ENCODE measurements around the gene PLXDC2. TPM values are rescaled to one million over a fixed set of nuclear protein-coding genes. Genes with fewer than 3 reads are reported as not detected.

PLXDC2 gene
- total RNA-seq, 1 experiment from 2014 or later, result 0.20 TPM

DNA sequence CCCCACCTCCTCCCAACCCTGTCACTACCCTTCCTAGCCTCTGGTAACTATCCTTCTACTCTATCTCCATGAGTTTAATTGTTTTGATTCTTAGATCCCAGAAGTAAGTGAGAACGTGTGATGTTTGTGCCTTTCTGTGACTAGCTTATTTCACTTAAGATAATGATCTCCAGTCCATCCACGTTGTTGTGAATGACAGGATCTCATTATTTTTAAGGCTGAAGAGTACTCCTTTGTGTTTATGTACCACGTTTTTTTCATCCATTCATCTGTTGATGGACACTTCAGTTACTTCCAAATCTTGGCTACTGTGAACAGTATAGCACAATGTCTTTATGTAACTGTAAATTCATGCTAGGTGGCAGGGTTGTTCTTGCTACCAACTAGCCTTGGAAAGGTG is 461.6 kb downstream of the PLXDC2 start:
- Histone ChIP-seq H3K9me3 (ENCODE audit: control insufficient read depth in 1 of 2, insufficient read depth in 1 of 2, low read depth in 1 of 2, low read length in 2 of 2) (peaks cover 0 to 5% of the 10 kb centered on the region in 2 experiments; a peak in 1 of 4 replicates), H3K4me1 (ENCODE audit: control insufficient read depth in 1 of 2, insufficient read depth in 2 of 2, low read length in 2 of 2) (no peaks in the 10 kb centered on the region), H3K4me2 (ENCODE audit: low read length) (no peak overlapping the region), H3K9ac (ENCODE audit: low read length) (no peak overlapping the region), H3K9me2 (ENCODE audit: insufficient read depth) (no peaks in the 10 kb centered on the region), H3K4me3 (replicated peaks in 1 of 2; ENCODE audit: low read depth in 1 of 2, low read length in 2 of 2) (no peak overlapping the region), H3K36me3 (ENCODE audit: control insufficient read depth in 1 of 2, insufficient read depth in 2 of 2, low read length in 2 of 2) (no peaks in the 10 kb centered on the region), H3K79me2 (ENCODE audit: insufficient read depth, low read length) (no peaks in the 10 kb centered on the region), H4K20me1 (ENCODE audit: insufficient read depth) (no peaks in the 10 kb centered on the region), H3K27ac (ENCODE audit: low read depth, low read length) (no peak overlapping the region), H3K27me3 (ENCODE audit: insufficient read depth, low read length) (no peaks in the 10 kb centered on the region), H2AFZ (ENCODE audit: low read depth, low read length, poor library complexity, severe bottlenecking) (no peak overlapping the region)
- DNase-seq (ENCODE audit: low read depth, low spot score) (no peak), ATAC-seq (no peak)
- ChIA-PET CTCF (no interaction called here), POLR2A (no interaction called here), RAD21 (ENCODE audit: low non-redundant PET in 1 of 2, low total read pairs in 2 of 2, uncharacterized antibody in 2 of 2, unreplicated experiment in 2 of 2) (no interaction called here)
- TF ChIP-seq YY1 (IDR thresholded peaks at IDR 0.05; ENCODE audit: extremely low read depth, insufficient replicate concordance, low read depth, low read length) (no peak), SIN3A (IDR thresholded peaks at IDR 0.05; ENCODE audit: low read depth) (no peak), SP1 (IDR thresholded peaks at IDR 0.05; ENCODE audit: low read depth) (no peak), JUND (IDR thresholded peaks at IDR 0.05) (no peak), CEBPB (IDR thresholded peaks at IDR 0.05; ENCODE audit: low read depth) (no peak)
- TF ChIP-seq, protein P1, sequence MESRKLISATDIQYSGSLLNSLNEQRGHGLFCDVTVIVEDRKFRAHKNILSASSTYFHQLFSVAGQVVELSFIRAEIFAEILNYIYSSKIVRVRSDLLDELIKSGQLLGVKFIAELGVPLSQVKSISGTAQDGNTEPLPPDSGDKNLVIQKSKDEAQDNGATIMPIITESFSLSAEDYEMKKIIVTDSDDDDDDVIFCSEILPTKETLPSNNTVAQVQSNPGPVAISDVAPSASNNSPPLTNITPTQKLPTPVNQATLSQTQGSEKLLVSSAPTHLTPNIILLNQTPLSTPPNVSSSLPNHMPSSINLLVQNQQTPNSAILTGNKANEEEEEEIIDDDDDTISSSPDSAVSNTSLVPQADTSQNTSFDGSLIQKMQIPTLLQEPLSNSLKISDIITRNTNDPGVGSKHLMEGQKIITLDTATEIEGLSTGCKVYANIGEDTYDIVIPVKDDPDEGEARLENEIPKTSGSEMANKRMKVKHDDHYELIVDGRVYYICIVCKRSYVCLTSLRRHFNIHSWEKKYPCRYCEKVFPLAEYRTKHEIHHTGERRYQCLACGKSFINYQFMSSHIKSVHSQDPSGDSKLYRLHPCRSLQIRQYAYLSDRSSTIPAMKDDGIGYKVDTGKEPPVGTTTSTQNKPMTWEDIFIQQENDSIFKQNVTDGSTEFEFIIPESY (IDR thresholded peaks at IDR 0.05; ENCODE audit: extremely low read depth, insufficient replicate concordance, low read length), result no peak
- intact Hi-C loops (cut with micrococcal nuclease), result no loop called here
- BruUV-seq (replicated peaks), result no TSS peak

DNA sequence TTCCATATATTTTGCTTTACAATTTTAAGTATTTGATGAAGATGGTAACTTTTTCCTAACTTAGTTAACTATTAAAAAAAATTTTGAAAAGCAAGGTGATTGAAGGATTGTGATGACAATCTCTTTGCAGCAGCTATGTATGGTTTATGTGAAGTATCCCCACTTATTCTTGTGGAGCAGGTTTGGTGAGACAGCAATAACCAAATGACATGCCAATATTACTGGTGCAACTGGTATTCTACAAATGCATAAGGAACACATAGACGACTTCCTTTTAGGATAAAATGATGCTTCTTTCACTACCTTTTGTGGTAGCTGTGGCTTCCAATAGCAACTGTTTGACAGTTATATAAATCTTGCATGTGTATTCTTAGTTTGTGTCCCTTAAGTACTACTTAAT is 465.3 kb downstream of the PLXDC2 start:
- Histone ChIP-seq H3K4me1 (ENCODE audit: control insufficient read depth in 1 of 2, insufficient read depth in 2 of 2, low read length in 2 of 2) (no peaks in the 10 kb centered on the region), H3K4me3 (replicated peaks in 1 of 2; ENCODE audit: low read depth in 1 of 2, low read length in 2 of 2) (no peak overlapping the region), H3K36me3 (ENCODE audit: control insufficient read depth in 1 of 2, insufficient read depth in 2 of 2, low read length in 2 of 2) (no peaks in the 10 kb centered on the region), H2AFZ (ENCODE audit: low read depth, low read length, poor library complexity, severe bottlenecking) (no peak overlapping the region), H3K9ac (ENCODE audit: low read length) (no peak overlapping the region), H3K4me2 (ENCODE audit: low read length) (no peak overlapping the region), H3K9me2 (ENCODE audit: insufficient read depth) (no peaks in the 10 kb centered on the region), H3K9me3 (ENCODE audit: control insufficient read depth in 1 of 2, insufficient read depth in 1 of 2, low read depth in 1 of 2, low read length in 2 of 2) (peaks cover 0 to 15% of the 10 kb centered on the region in 2 experiments; a peak in 2 of 4 replicates), H4K20me1 (ENCODE audit: insufficient read depth) (no peaks in the 10 kb centered on the region), H3K27ac (ENCODE audit: low read depth, low read length) (no peak overlapping the region), H3K27me3 (ENCODE audit: insufficient read depth, low read length) (no peaks in the 10 kb centered on the region), H3K79me2 (ENCODE audit: insufficient read depth, low read length) (no peaks in the 10 kb centered on the region)
- DNase-seq (ENCODE audit: low read depth, low spot score), result no peak
- RAD21 ChIA-PET (ENCODE audit: low non-redundant PET in 1 of 2, low total read pairs in 2 of 2, uncharacterized antibody in 2 of 2, unreplicated experiment in 2 of 2), result no interaction called here
- ATAC-seq, result no peak
- intact Hi-C loops (cut with micrococcal nuclease), result no loop called here
- CTCF ChIA-PET, result no interaction called here
- BruUV-seq (replicated peaks), result no TSS peak
- no peak for TF ChIP-seq TCF7L2 (IDR thresholded peaks at IDR 0.05; ENCODE audit: borderline replicate concordance, extremely low read depth, insufficient read depth, insufficient read length)
- TF ChIP-seq SRF (IDR thresholded peaks at IDR 0.05; ENCODE audit: low read depth), result no peak
- TF ChIP-seq JUND (IDR thresholded peaks at IDR 0.05), result no peak
- no peak for TF ChIP-seq SP1 (IDR thresholded peaks at IDR 0.05; ENCODE audit: low read depth)
- no peak for TF ChIP-seq EGR1 (IDR thresholded peaks at IDR 0.05; ENCODE audit: low read depth)
- no peak for TF ChIP-seq POLR2AphosphoS5 (IDR thresholded peaks at IDR 0.05; ENCODE audit: low read depth, low read length)
- TF ChIP-seq, protein P2, sequence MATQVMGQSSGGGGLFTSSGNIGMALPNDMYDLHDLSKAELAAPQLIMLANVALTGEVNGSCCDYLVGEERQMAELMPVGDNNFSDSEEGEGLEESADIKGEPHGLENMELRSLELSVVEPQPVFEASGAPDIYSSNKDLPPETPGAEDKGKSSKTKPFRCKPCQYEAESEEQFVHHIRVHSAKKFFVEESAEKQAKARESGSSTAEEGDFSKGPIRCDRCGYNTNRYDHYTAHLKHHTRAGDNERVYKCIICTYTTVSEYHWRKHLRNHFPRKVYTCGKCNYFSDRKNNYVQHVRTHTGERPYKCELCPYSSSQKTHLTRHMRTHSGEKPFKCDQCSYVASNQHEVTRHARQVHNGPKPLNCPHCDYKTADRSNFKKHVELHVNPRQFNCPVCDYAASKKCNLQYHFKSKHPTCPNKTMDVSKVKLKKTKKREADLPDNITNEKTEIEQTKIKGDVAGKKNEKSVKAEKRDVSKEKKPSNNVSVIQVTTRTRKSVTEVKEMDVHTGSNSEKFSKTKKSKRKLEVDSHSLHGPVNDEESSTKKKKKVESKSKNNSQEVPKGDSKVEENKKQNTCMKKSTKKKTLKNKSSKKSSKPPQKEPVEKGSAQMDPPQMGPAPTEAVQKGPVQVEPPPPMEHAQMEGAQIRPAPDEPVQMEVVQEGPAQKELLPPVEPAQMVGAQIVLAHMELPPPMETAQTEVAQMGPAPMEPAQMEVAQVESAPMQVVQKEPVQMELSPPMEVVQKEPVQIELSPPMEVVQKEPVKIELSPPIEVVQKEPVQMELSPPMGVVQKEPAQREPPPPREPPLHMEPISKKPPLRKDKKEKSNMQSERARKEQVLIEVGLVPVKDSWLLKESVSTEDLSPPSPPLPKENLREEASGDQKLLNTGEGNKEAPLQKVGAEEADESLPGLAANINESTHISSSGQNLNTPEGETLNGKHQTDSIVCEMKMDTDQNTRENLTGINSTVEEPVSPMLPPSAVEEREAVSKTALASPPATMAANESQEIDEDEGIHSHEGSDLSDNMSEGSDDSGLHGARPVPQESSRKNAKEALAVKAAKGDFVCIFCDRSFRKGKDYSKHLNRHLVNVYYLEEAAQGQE (IDR thresholded peaks at IDR 0.05; ENCODE audit: low read depth), result no peak
- no peak for TF ChIP-seq CBX3 (IDR thresholded peaks at IDR 0.05; ENCODE audit: low read depth)
- no peak for TF ChIP-seq YY1 (IDR thresholded peaks at IDR 0.05; ENCODE audit: extremely low read depth, insufficient replicate concordance, low read depth, low read length)
- TF ChIP-seq, protein P1 (IDR thresholded peaks at IDR 0.05; ENCODE audit: extremely low read depth, insufficient replicate concordance, low read length), result no peak
- POLR2A ChIA-PET, result no interaction called here

Measured in HCT116 (cell line).